ENCODE results near the gene VAX1.

DNA sequence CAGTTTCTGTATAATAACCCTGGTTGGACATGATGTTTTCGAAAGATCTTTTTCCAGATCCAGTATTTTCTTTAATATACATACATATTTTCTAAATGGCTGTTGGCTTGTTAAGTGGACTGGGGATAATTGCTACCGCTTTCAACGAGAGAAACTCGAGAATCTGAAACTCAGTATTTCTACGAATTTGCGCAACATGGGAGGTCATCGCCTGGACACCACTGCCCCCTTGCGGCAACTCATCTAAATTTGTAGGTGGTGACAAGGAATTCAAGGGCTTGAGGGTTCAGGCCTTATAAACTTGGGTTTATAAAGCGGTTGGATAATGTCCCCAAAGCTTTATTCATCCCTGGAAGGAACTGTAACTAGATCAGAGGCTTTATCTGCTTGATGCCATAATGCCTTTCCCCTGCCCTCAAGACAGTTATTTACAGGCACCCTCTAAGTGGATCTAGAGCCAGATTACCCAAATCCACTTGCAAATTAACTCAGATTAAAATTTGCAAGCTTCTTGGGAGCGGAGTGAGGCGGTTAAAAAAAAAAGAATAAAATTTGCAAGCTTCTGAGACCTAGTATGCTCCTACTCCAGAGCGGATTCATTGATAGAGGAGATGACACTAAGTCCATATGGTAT lies 37.9 kb upstream of the VAX1 start:
- TF ChIP-seq, protein P1, sequence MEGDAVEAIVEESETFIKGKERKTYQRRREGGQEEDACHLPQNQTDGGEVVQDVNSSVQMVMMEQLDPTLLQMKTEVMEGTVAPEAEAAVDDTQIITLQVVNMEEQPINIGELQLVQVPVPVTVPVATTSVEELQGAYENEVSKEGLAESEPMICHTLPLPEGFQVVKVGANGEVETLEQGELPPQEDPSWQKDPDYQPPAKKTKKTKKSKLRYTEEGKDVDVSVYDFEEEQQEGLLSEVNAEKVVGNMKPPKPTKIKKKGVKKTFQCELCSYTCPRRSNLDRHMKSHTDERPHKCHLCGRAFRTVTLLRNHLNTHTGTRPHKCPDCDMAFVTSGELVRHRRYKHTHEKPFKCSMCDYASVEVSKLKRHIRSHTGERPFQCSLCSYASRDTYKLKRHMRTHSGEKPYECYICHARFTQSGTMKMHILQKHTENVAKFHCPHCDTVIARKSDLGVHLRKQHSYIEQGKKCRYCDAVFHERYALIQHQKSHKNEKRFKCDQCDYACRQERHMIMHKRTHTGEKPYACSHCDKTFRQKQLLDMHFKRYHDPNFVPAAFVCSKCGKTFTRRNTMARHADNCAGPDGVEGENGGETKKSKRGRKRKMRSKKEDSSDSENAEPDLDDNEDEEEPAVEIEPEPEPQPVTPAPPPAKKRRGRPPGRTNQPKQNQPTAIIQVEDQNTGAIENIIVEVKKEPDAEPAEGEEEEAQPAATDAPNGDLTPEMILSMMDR (IDR thresholded peaks at IDR 0.05): peak; percentile 60 to 79 (median 70)
- TF ChIP-seq EP300 (IDR thresholded peaks at IDR 0.05): peak in 1 of 2 donors; percentile 8

Data from tibial nerve (tissue), 4 donors.